SK-N-SH (cell line): ENCODE results near the gene HEATR3. TPM values are rescaled to one million over a fixed set of nuclear protein-coding genes. Genes with fewer than 3 reads are reported as not detected.

ENCODE experiments used
- CTCF ChIA-PET: fragments of 300-600, 350-600 bp; formaldehyde crosslinking; extraction: SDS; loops from one replicate; lab custom pipeline; 2021; lab: Yijun Ruan, JAX
- POLR2A ChIA-PET: fragments of 350-600 bp; sonication (Branson Sonifier 250); formaldehyde crosslinking; extraction: SDS; loops from one replicate; lab custom pipeline; 2020; ENCODE audit warnings: antibody characterized with exemption, inconsistent platforms; lab: Yijun Ruan, JAX
- DNase-seq: peaks from one replicate; pipeline ENCODE4 v3.0.0; 2012
- H2AFZ ChIP-seq: fragments of 200-600 bp; sonication (generic); 2 replicates; pipeline ENCODE4 v1.8.1; 2016; ENCODE audit warnings: antibody characterized with exemption, mild to moderate bottlenecking, low read depth
- H3F3A ChIP-seq: fragments of 200-600 bp; sonication (generic); replicated peaks from 2 replicates; pipeline ENCODE3; 2016; ENCODE audit warnings: antibody characterized with exemption, mild to moderate bottlenecking; ENCODE audit not compliant: insufficient read depth
- H3K27ac ChIP-seq, 2 experiments: fragments of 200-500 bp in 1 of 2; fragments of 200-600 bp in 1 of 2; sonication (Bioruptor generic) in 1 of 2; sonication (generic), shearing (Covaris generic) in 1 of 2; 2 replicates each; pipeline versions ENCODE4 v1.5.1 to v1.6.1; 2014 to 2016; ENCODE audit warnings: low read depth in 2 of 2, inconsistent platforms in 1 of 2, low read length in 1 of 2, mild to moderate bottlenecking in 1 of 2, mixed read lengths in 1 of 2
- H3K27me3 ChIP-seq: fragments of 200-600 bp; sonication (generic), shearing (Covaris generic); 2 replicates; pipeline ENCODE4 v1.6.1; 2016; ENCODE audit warnings: mixed run types; ENCODE audit not compliant: insufficient read depth
- H3K36me3 ChIP-seq, 2 experiments: fragments of 200-500 bp in 1 of 2; fragments of 200-600 bp in 1 of 2; sonication (Bioruptor generic) in 1 of 2; sonication (generic) in 1 of 2; replicated peaks in 1 of 2; 2 replicates each; pipeline versions ENCODE3 to v1.5.1; 2014 to 2016; ENCODE audit warnings: low read length in 1 of 2, mild to moderate bottlenecking in 1 of 2; ENCODE audit not compliant: insufficient read depth in 2 of 2, control insufficient read depth in 1 of 2
- H3K4me1 ChIP-seq, 2 experiments: fragments of 200-500 bp in 1 of 2; fragments of 200-600 bp in 1 of 2; sonication (Bioruptor generic) in 1 of 2; sonication (generic), shearing (Covaris generic) in 1 of 2; 2 replicates each; pipeline versions ENCODE4 v1.5.1 to v1.6.1; 2014 to 2016; ENCODE audit warnings: low read depth in 1 of 2, low read length in 1 of 2, mixed run types in 1 of 2; ENCODE audit not compliant: insufficient read depth in 2 of 2, control insufficient read depth in 1 of 2
- H3K4me2 ChIP-seq: fragments of 200-600 bp; sonication (generic), shearing (Covaris generic); 2 replicates; pipeline ENCODE4 v1.6.1; 2017; ENCODE audit warnings: mixed run types
- H3K4me3 ChIP-seq, 2 experiments: fragments of 200-500 bp in 1 of 2; fragments of 200-600 bp in 1 of 2; sonication (Bioruptor generic) in 1 of 2; sonication (generic), shearing (Covaris generic) in 1 of 2; 2 replicates each; pipeline versions ENCODE4 v1.5.1 to v1.8.1; 2014 to 2016; ENCODE audit warnings: low read depth in 2 of 2, inconsistent platforms in 1 of 2, low read length in 1 of 2, mild to moderate bottlenecking in 1 of 2, mixed read lengths in 1 of 2, moderate library complexity in 1 of 2
- H3K79me2 ChIP-seq: fragments of 200-600 bp; sonication (generic); 2 replicates; pipeline ENCODE4 v1.8.1; 2017; ENCODE audit warnings: mild to moderate bottlenecking; ENCODE audit not compliant: insufficient read depth
- H3K9ac ChIP-seq: fragments of 200-600 bp; sonication (generic); 2 replicates; pipeline ENCODE4 v1.6.1; 2017; ENCODE audit warnings: mixed run types
- H3K9me2 ChIP-seq: fragments of 200-600 bp; sonication (generic); 2 replicates; pipeline ENCODE4 v1.6.1; 2017; ENCODE audit warnings: mixed run types
- H3K9me3 ChIP-seq: fragments of 200-600 bp; sonication (generic); 2 replicates; pipeline ENCODE4 v1.6.1; 2017; ENCODE audit warnings: mixed run types, mild to moderate bottlenecking, moderate library complexity
- H4K20me1 ChIP-seq: fragments of 200-600 bp; sonication (generic); 2 replicates; pipeline ENCODE4 v1.6.1; 2017; ENCODE audit warnings: mild to moderate bottlenecking, mixed run types; ENCODE audit not compliant: insufficient read depth
- CHD2 ChIP-seq: fragments of 150-350 bp; IDR thresholded peaks from 2 replicates; pipeline ENCODE4 v1.6.1; 2018; ENCODE audit warnings: low read length; ENCODE audit not compliant: partially characterized antibody
- CTCF ChIP-seq: fragments of 200-600 bp; sonication (generic); IDR thresholded peaks from 2 replicates; pipeline ENCODE4 v1.6.1; 2017; ENCODE audit warnings: antibody characterized with exemption, mild to moderate bottlenecking, moderate library complexity
- ELF1 ChIP-seq: IDR thresholded peaks from 2 replicates; pipeline ENCODE4 v1.4.0; 2012
- EP300 ChIP-seq, 2 experiments: IDR thresholded peaks; 2 replicates each; pipeline versions ENCODE4 v1.4.0 to v1.6.1; 2012; ENCODE audit warnings: borderline replicate concordance in 1 of 2, low read depth in 1 of 2, low read length in 1 of 2
- EZH2phosphoT487 ChIP-seq: fragments of 200-600 bp; sonication (generic); IDR thresholded peaks from 2 replicates; pipeline ENCODE4 v1.6.1; 2017; ENCODE audit warnings: low read depth, mixed run types, mild to moderate bottlenecking, antibody characterized with exemption, moderate library complexity, borderline replicate concordance
- FOSL2 ChIP-seq: IDR thresholded peaks from 2 replicates; pipeline ENCODE4 v1.4.0; 2012; ENCODE audit warnings: low read depth, mild to moderate bottlenecking, moderate library complexity, borderline replicate concordance
- FOXJ3 ChIP-seq: sonication (generic); formaldehyde crosslinking; IDR thresholded peaks from 2 replicates; pipeline ENCODE4 v1.5.1; 2020; ENCODE audit warnings: mild to moderate bottlenecking, missing genetic modification reagents
- GABPA ChIP-seq: IDR thresholded peaks from 2 replicates; pipeline ENCODE4 v1.4.0; 2012; ENCODE audit warnings: low read depth, mild to moderate bottlenecking
- GATA2 ChIP-seq: sonication (generic); formaldehyde crosslinking; IDR thresholded peaks from 2 replicates; pipeline ENCODE4 v1.5.0; 2020; ENCODE audit warnings: mild to moderate bottlenecking, missing genetic modification reagents
- JUND ChIP-seq: IDR thresholded peaks from 2 replicates; pipeline ENCODE4 v1.4.0; 2012
- MAX ChIP-seq: IDR thresholded peaks from 2 replicates; pipeline ENCODE4 v1.4.0; 2012; ENCODE audit warnings: low read depth
- MEF2A ChIP-seq: IDR thresholded peaks from 2 replicates; pipeline ENCODE4 v1.4.0; 2012; ENCODE audit warnings: low read depth, borderline replicate concordance
- MXI1 ChIP-seq: IDR thresholded peaks from 2 replicates; pipeline ENCODE4 v1.6.1; 2012; ENCODE audit warnings: mild to moderate bottlenecking, low read depth, low read length, improper control_type of control experiment
- NRF1 ChIP-seq: IDR thresholded peaks from 2 replicates; pipeline ENCODE4 v1.6.1; 2012; ENCODE audit warnings: low read depth, mild to moderate bottlenecking, low read length
- PBX3 ChIP-seq: IDR thresholded peaks from 2 replicates; pipeline ENCODE4; 2012
- RAD21 ChIP-seq: IDR thresholded peaks from 2 replicates; pipeline ENCODE4 v1.6.1; 2012; ENCODE audit warnings: mild to moderate bottlenecking, low read length
- RCOR1 ChIP-seq: fragments of 150-350 bp; IDR thresholded peaks from 2 replicates; pipeline ENCODE4 v1.6.1; 2017; ENCODE audit warnings: antibody characterized with exemption, low read length
- RFX5 ChIP-seq: IDR thresholded peaks from 2 replicates; pipeline ENCODE4 v1.6.1; 2012; ENCODE audit warnings: mild to moderate bottlenecking, improper control_type of control experiment, low read length
- RXRA ChIP-seq: IDR thresholded peaks from 2 replicates; pipeline ENCODE4 v1.4.0; 2012; ENCODE audit warnings: low read depth, mild to moderate bottlenecking, borderline replicate concordance
- SIN3A ChIP-seq: IDR thresholded peaks from 2 replicates; pipeline ENCODE4 v1.6.1; 2012; ENCODE audit warnings: low read depth, mild to moderate bottlenecking, low read length, moderate library complexity, borderline replicate concordance
- SMC3 ChIP-seq: IDR thresholded peaks from 2 replicates; pipeline ENCODE4 v1.6.1; 2012; ENCODE audit warnings: low read depth, low read length, improper control_type of control experiment
- TAF1 ChIP-seq: IDR thresholded peaks from 2 replicates; pipeline ENCODE4 v1.6.1; 2012; ENCODE audit warnings: low read depth, mild to moderate bottlenecking, low read length, moderate library complexity, borderline replicate concordance
- TCF12 ChIP-seq: IDR thresholded peaks from 2 replicates; pipeline ENCODE4 v1.4.0; 2012
- TEAD4 ChIP-seq: IDR thresholded peaks from 2 replicates; pipeline ENCODE4 v1.4.0; 2012; ENCODE audit warnings: mild to moderate bottlenecking, borderline replicate concordance; ENCODE audit not compliant: insufficient read depth
- USF1 ChIP-seq: IDR thresholded peaks from 2 replicates; pipeline ENCODE4 v1.4.0; 2012; ENCODE audit warnings: low read depth, borderline replicate concordance
- YY1 ChIP-seq: IDR thresholded peaks from 2 replicates; pipeline ENCODE4 v1.4.0; 2012; ENCODE audit warnings: low read depth, mild to moderate bottlenecking
- ZBTB33 ChIP-seq: IDR thresholded peaks from 2 replicates; pipeline ENCODE4 v1.4.0; 2012; ENCODE audit warnings: low read depth, borderline replicate concordance
- WGBS: methylation state at CpG from one replicate; pipeline ENCODE4 v1.1.6; 2017; ENCODE audit warnings: low lambda C conversion rate; 5-methylcytosine and 5-hydroxymethylcytosine counted together
- polyA plus RNA-seq, 3 experiments: library from polyadenylated mRNA; depleted of rRNA; stranded (reverse); fragments of >200 nt; gene quantifications; 2 replicates each; pipeline ENCODE4 v1.2.3, GENCODE V29; 2012

Gene HEATR3
- polyA plus RNA-seq, 1 of the 3 experiments (the other 2 are of a cell fraction) = 10.1 TPM

- ChIA-PET POLR2A (interaction anchor here (1.2 kb wide), 1 partner anchor 143 kb away, joined by 3 read pairs; no protein-coding TSS in a partner anchor), CTCF (interaction anchor here (0.6 to 6.1 kb wide), 25 partner anchors 14 to 660 kb away, joined by 3 to 88 read pairs (median 4); partner anchors contain the start of gene CNEP1R1)
- peak overlapping the region in 1 of 2 experiments; percentile 93; a peak in 3 of 4 replicates for H3K4me3 ChIP-seq
- no peak for TF ChIP-seq TEAD4
- no peak for TF ChIP-seq TAF1
- TF ChIP-seq RFX5 = no peak
- peak; percentile 42 for TF ChIP-seq SMC3
- TF ChIP-seq GATA2 (CRISPR knock-in tag) = no peak
- no peak for TF ChIP-seq YY1
- no peak for TF ChIP-seq PBX3
- TF ChIP-seq JUND = no peak
- TF ChIP-seq MAX = no peak
- no peak for TF ChIP-seq FOXJ3 (CRISPR knock-in tag)
- no peak for TF ChIP-seq USF1
- no peak for TF ChIP-seq EP300 (IDR thresholded peaks at IDR 0.05; ENCODE audit: borderline replicate concordance in 1 of 2, low read depth in 1 of 2, low read length in 1 of 2)
- peak; percentile 20; the same call in 1 of the 2 replicates for TF ChIP-seq MXI1
- no peak for TF ChIP-seq CHD2
- TF ChIP-seq ELF1 = no peak
- no peak for TF ChIP-seq TCF12
- no peak for TF ChIP-seq MEF2A
- TF ChIP-seq GABPA = no peak
- TF ChIP-seq RCOR1 = no peak
- peak; percentile 68 for TF ChIP-seq RAD21
- peak; percentile 73 for TF ChIP-seq CTCF
- TF ChIP-seq RXRA = no peak
- no peak for TF ChIP-seq ZBTB33
- TF ChIP-seq SIN3A = no peak
- no peak for TF ChIP-seq EZH2phosphoT487
- TF ChIP-seq FOSL2 = no peak
- TF ChIP-seq NRF1 = no peak
- peak overlapping the region in 1 of 2 experiments; percentile 25; a peak in 1 of 4 replicates for H3K27ac ChIP-seq
- H2AFZ ChIP-seq = no peak overlapping the region
- H3K4me2 ChIP-seq = peak overlapping the region; percentile 100
- H3K9ac ChIP-seq = no peak overlapping the region; the same call in 1 of the 2 replicates
- DNase-seq = peak; percentile 53
- 0 out of 2 replicates have a peak, but pooled peaks cover 4% of the 10 kb centered on the region for H4K20me1 ChIP-seq
- 54% methylated on average over 3 of the region's 3 CpGs for WGBS
- H3K79me2 ChIP-seq = peaks cover 37% of the 10 kb centered on the region
- H3K36me3 ChIP-seq = peaks cover 15 to 27% of the 10 kb centered on the region in 2 experiments
- H3K27me3 ChIP-seq = no peaks in the 10 kb centered on the region
- H3F3A ChIP-seq = no peaks in the 10 kb centered on the region
- no peaks in the 10 kb centered on the region for H3K9me3 ChIP-seq
- no peaks in the 10 kb centered on the region for H3K9me2 ChIP-seq
- peaks cover 12 to 20% of the 10 kb centered on the region in 2 experiments; a peak in 3 of 4 replicates for H3K4me1 ChIP-seq
These were observed 1.6 kb downstream of the HEATR3 start for GRCh38 chr16:50067290-50067853.
